Posterior vena cava (tissue), 2 donors: Measurements from ENCODE around the gene SLC26A11. TPM values are rescaled to one million over a fixed set of nuclear protein-coding genes. Genes with fewer than 3 reads are reported as not detected.
"Not testable (repeated sequence)": the region's sequence is repeated elsewhere in the genome, so short reads cannot be mapped to it uniquely, and the experiment has no call there.

Experiments
- DNase-seq: peaks from one replicate; pipeline ENCODE4 v3.0.0-alpha.2; 2020; ENCODE audit warnings: low spot score
- intact Hi-C, 2 donors: fragments of 100-400 bp; cut with DNase I; formaldehyde crosslinking; loops; one replicate each; pipeline versions ENCODE4 v1.14.1 to v1.14.2; 2022 to 2023
- total RNA-seq, 2 donors: library from RNA; stranded (reverse); fragmentation: NEBNext Ultra II Directional; extraction: Animal tissue kit (Norgen Biotek cat#: 25700); gene quantifications; one replicate each; pipeline ENCODE4 v1.2.1, GENCODE V29; 2021
- donor health status: DM: yes; HTN: yes; CAD: no.
- donor health status: DM: yes; HTN: yes; CAD: no.

SLC26A11 gene
- total RNA-seq, 2 donors from 2014 or later = 10.0 to 11.9 TPM

DNA sequence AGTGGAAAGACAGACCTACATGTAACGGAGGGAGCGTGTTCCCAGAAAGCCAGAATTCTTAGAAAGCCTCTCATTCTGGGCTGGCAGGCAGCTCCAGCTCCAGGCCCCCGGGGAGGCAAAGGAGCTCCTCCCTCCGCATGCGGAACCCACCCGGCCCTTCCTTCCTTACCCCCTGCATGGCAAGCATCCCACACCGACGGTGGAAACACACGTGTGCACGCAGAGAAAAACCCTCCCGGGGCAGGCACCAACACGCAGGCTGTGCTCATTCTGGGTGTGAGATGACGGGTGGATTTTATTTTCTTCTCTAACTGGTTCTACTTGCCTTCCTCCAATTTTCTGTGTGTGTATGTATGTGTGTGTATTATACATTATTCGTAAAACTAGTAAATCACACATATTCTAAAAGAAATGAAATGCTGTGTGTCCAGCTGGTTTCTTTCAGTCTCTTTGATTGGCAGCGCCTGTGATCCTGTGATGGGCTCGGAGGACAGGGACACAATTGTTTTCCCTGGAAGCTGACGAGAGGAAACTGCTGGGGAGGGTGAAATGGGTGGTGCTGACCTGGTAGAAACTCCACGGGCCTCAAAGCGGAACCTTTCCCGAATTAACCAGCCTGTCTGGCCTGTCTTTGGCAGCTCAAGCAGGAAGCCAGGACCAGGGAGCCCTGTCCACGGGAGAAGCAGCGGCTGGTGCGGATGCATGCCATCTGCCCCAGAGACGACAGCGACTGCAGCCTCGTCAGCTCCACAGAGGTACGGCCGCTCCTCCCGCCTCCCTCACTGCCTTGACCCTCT is 28.2 kb upstream of the SLC26A11 start:
- intact Hi-C loops = no loop called here
- no peak for DNase-seq

DNA sequence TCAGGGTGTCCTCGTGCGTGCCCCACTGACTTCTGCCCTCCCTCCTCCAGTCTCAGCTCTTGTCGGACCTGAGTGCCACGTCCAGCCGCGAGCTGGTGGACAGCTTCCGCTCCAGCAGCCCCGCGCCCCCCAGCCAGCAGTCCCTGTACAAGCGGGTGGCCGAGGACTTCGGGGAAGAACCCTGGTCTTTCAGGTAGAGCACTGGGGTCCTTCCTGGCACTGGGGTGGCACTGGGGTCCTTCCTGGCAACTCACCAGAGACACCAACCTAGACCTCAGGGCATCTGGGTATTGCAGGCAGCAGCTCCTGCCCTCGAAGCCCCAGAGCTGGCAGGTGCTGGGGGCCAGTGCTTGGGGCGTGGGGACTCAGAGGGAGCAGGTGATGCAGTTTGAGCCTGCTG is 25.1 kb upstream of the SLC26A11 start:
- intact Hi-C loops = no loop called here
- no peak for DNase-seq

DNA sequence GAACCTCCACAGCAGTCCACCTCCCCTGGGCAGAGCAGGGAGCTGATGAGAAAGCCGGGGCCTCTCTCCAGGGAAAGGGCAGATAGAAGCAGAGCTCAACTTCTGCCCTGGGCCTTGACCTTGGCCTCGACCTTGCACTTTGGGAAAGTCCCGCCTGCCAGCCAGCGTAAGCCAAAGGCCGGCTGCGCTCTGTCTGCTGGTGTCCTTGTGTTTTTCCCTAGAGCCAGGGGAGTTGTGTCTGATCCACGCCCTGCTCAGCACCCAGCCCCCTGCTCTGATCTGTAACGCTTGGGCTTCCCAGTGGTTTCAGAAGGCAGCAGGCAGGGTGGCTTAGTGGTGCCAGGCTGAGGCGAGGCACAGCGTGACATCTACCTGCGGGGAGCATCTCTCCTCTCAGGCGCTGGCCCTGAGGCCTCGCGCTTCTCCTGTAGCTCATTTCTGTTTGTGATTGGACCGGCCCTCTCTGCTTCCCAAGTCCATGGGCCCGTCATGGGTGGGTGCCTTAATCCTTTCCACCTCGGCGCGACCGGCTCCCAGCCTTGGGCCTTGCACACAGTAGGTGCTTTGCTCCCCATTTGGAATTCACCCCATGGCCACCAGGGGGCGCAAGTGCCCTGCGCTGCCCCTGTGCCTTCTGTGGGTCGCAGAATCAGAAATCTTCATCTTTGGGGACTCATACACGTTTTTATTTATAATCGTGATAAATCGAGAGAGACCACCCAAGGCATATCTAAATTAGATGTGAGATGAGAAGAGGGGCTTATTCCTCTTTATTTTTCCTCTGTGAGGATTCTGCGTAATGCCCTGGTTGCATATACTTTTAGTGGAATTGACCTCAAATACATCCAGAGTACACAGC is 24.3 kb upstream of the SLC26A11 start:
- no peak for DNase-seq
- intact Hi-C loops = no loop called here

DNA sequence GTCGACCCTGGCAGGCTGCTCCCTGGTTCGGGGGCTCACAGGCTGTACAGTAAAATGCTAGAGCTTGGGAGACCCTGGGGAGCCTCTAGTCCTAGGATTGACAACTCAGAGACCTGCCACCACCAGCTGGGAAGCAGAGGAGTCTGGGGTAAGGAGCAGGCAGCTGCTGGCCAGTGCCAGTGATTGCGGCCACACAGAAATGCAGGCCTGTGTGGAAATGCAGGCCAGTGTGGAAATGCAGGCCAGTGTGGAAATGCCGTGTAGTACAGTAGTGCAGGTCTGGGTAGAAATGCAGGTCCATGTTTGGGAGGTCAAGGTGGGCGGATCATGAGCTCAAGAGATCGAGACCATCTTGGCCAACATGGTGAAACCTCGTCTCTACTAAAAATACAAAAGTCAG is 23.6 kb upstream of the SLC26A11 start:
- DNase-seq = no peak
- intact Hi-C loops = no loop called here

DNA sequence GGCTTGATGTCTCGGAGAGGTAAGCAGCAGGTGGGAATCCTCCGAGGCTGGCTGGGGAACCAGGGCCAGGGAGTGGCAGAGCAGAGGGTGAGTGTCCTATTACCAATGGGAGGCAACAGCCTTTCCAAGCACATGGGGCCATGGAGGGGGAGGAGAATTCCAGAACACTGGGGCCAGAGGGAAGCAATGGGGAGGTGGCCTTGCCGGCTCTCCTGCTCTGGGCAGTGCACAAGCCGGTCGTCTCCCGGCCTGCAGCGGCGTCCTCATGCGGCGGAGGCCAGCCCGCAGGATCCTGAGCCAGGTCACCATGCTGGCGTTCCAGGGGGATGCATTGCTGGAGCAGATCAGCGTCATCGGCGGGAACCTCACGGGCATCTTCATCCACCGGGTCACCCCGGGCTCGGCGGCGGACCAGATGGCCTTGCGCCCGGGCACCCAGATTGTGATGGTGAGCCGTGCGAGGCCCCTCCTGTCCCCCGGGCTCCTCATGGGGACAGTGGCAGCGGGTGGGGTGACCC is 22.0 kb upstream of the SLC26A11 start:
- DNase-seq = no peak
- intact Hi-C loops = no loop called here

DNA sequence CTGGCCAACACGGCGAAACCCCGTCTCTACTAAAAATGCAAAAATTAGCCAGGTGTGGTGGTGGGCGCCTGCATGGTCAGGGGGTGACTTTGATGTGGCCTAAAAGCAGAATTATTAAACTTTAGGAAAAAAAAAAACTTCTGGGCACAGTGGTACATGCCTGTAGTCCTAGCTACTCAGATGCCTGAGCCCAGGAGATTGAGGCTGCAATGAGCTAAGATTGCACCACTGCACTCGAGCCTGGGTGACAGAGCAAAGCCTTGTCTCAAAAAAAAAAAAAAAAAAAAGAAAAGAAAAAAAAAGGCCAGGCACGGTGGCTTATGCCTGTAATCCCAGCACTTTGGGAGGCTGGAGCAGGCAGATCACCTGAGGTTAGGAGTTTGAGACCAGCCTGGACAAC is 20.9 kb upstream of the SLC26A11 start:
- intact Hi-C loops, DNase-seq: not testable (repeated sequence)

DNA sequence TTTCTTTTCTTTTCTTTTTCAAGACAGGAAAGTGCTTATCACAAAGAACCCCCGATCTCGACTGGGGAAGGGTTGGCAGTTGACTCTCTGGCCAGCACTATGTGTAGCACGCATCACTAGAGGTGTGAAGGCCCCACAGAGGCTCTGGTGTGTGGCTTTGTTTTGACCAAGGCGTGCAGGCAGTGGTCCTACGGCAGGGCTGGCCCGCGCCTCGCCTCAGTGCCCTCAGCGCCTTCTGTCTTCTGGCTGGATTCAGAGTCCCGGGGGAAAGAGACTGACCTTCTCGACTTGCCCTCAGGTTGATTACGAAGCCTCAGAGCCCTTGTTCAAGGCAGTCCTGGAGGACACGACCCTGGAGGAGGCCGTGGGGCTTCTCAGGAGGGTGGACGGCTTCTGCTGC is 18.8 kb upstream of the SLC26A11 start:
- DNase-seq = no peak
- intact Hi-C loops = no loop called here

DNA sequence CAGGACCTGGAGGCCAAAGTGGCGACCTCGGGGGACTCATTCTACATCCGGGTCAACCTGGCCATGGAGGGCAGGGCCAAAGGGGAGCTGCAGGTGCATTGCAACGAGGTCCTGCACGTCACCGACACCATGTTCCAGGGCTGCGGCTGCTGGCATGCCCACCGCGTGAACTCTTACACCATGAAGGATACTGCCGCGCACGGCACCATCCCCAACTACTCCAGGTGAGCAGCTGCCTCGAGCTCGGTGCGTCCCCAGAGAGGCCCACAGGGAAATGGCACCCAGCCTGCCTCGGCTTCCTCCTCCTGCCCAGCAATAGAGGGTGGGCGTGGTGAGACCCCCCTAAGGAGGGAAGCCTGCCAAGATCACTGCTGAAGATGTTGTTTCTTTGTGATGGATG is 18.0 kb upstream of the SLC26A11 start:
- intact Hi-C loops = no loop called here
- no peak for DNase-seq

DNA sequence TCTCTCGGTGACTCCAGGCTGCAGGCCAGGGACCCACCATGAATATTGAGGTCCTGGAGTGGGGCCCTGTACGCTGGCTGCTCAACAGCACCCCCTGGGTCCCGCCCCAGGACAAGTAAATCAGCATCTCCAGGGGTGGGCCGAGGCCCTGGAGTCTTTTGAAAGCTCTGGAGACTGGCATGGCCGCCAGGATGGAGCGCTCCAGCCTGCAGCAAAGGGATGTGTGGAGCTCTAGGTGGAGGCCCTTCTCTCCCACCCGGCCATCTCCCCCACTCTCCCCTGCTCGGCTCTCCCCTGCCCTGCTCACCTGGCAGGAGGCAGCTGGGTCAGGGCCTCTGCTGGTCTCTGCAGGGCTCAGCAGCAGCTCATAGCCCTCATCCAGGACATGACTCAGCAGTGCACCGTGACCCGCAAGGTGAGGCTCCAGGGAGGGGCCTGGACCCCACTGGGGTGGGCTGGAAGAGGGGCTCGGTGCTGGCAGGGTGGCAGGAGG is 16.7 kb upstream of the SLC26A11 start:
- intact Hi-C loops = no loop called here
- no peak for DNase-seq

DNA sequence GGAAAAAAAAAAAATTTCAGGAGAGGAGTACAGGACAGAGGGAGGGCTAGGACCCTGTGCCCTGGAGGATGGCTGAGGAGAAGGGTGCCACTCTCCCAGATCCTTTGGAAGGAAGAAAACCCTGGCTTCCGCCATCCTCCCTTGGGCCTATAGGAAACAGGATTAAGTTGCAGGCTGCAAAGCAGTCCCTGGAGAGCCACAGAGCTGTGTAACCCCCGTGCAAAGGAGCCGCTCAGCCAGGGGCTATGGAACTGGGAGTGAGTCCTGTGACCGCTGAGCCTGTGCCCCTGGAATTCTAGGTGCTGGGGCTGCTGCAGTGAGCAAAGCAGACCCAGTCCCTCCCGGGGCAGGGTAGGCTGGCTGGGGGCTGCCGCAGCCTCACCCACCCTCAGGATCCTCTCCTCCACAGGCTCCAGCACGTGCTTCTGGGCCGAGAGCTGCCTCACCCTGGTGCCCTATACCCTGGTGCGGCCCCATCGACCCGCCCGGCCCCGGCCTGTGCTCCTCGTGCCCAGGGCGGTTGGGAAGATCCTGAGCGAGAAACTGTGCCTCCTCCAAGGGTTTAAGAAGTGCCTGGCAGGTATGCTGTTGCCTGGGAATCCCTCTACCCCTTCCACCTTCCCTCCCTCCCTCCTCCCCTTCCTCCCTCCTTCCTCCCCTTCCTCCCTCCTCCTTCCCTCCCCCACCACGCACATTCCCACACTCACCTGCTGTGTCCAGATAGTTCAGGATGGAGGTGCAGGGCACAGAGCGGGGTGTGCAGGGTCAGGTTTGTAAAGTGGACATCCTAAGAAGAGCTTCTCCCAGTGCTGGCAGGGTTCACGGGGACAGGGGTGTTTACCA is 15.4 kb upstream of the SLC26A11 start:
- intact Hi-C loops = no loop called here
- no peak for DNase-seq

DNA sequence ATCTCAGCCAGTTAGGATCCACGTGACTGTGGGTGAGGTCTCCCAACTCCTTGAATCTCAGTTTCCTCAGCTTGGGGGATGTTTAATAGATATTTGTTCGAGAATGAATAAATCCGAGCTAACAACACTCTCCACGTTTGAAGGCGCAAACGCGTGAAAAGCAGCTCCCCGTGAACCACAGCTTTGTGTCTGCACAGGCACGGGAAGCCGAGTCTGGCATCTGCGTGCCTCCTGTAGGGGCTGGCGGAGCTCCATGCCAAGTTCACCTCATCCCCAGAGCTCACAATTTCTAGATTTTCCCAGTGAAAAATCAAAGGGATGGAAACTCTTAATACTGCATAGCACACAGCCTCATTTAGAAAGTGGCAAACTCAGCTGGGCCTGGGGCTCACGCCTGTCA is 14.4 kb upstream of the SLC26A11 start:
- intact Hi-C loops = no loop called here
- DNase-seq = no peak

DNA sequence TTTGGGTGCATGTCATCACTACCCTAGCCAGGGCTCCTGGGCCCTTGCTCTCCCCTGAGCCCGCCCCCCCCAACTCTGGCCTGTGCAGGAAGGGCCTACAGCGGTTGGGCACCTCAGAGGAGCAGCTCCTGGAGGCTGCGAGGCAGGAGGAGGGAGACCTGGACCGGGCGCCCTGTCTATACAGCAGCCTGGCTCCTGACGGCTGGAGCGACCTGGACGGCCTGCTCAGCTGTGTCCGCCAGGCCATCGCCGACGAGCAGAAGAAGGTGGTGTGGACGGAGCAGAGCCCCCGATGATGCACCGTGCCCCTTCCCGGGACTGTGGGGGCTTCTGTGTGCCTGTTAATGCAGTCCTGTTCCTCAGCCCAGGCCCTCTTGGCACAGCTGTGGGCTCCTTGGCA is 12.2 kb upstream of the SLC26A11 start:
- intact Hi-C loops = no loop called here
- no peak for DNase-seq

DNA sequence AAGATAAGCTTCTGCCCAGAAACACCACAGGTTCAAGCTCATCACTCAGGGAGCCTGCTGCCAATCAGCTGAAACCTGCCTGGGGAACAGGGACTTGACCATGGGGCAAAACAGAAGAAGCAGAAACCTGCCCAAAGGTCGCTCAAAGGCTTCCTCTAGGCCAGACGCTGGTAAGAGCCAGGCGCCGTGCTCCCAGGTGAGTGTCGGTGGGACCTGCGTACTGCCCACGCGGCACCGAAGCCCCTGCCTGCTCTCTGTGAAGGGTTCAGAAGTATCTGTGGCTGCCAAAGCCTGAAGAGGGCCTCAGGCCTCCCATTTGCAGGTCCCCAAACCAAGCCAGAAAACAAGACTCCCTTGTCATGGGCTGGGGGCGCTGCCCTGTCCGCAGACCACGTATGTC is 10.5 kb upstream of the SLC26A11 start:
- no peak for DNase-seq
- intact Hi-C loops = no loop called here

DNA sequence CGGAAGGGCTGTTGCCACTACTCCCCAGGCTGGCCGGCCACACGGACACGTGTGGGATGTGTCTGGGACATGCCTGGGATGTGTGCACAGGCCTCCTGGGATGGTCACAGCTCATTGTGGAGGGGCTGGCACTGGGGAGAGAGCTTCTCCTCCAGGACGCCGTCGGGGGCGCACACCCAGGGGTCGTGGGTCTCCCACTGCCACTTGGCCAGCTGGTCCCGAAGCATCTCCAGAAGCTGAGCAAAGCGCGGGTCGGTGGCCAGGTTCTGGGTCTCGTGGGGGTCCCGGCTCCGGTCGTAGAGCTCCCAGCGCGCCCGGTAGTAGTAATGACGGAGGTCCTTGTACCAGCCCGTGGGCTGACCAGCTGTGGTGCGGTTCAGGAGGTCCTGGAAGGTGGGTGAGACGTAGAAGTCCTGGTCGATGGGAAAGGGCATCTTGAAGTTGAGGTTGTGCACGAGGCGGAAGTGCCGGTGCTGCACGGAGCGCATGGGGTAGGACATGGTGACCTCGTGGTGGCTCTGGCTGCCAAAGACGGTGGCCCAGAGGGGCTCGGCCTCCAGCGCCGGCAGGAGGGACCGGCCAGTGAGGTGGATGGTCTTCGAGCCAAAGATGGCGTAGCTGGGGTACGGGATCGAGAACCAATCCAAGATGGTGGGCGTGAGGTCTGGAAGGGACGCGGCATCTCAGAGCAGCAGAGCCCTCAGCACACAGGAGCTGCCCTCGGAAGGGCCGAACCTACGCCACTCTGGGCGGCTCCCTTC is 9.7 kb upstream of the SLC26A11 start:
- DNase-seq = no peak

DNA sequence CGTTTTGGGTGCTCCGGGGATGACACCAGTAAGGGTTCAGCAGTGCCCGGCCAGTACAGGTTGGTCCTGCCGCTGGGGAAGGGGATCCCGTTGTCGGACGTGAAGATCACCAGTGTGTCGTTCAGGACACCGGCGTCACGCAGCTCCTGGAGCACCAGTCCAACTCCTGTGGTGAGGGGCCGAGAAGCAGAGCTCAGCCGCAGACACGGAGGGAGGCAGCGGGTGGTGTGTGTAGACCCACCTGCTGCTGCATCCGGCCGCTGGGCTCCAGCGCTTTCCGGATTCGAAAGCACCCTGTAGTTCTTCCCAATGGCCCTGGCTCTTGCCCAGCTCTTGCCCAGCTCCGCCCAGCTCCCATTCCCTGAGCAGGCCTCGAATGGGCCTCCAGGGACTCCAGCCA is 8.1 kb upstream of the SLC26A11 start:
- intact Hi-C loops = no loop called here
- no peak for DNase-seq

More for the DNA sequence above, 9.7 kb upstream of the SLC26A11 start:
- intact Hi-C loops = no loop called here

DNA sequence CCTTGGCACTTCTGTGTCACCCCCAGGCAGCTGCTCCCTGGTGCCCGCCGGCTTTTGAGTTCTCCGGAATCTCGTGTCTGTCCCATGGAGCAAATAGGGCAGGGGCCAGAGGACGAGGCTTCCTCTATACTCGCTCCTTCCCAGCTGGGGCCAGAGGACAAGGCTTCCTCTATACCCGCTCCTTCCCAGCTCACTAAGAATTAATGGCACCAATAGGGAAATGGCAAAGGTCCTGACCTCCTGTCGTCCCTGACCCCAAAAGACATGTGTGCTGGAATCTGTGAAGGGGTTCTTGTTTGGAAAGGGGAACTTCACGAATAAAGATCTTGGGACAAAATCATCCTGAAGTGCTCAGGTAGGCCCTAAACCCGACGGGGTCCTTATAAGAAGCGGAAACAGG is 7.7 kb upstream of the SLC26A11 start:
- DNase-seq = no peak
- intact Hi-C loops = no loop called here

DNA sequence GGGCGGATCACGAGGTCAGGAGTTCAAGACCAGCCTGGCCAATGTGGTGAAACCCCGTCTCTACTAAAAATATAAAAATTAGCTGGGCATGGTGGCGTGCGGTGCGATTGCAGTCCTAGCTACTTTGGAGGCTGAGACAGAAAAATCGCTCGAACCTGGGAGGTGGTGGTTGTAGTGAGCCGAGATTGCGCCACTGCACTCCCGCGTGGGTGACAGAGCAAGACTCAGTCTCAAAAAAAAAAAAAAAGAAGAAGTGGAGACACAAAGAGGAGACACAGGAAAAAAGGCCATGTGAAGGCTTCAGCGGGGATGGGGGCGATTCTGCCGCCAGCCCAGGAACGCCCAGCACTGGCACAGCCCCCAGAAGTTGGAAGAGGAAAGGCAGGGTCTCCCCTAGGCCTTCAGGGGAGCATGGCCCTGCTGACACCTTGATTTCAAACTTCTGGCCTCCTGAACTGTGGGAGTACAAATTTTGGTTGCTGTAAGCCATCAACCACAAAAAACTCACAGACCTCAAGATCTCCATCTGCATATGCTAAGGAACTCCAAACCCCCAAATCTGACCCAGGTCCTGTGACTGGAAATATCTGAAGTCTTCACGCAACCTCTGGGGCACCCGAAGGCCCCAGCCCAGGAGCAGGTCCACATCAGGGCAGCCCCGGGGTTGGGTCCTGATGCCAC is 7.1 kb upstream of the SLC26A11 start:
- intact Hi-C loops = no loop called here
- DNase-seq = no peak

DNA sequence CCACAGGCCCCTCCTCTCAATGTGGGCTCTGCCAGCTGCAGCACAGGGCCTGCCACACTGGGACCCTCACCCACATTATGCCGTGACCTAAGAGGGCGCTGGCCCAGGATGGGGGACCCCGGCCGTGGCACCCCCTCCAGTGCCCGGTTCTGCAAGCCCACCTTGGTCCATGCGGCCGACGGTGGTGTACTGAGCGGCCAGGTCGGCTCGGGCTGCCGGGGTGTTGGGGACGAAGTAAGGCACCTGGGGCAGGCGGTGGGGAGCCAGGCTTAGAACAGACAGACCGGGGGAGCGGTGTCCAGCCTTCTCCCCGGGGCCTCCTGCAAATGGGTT is 6.6 kb upstream of the SLC26A11 start:
- intact Hi-C loops = no loop called here
- DNase-seq = no peak
